Endodermal cell (in vitro differentiated cells): ENCODE data around the gene TP73. TPM values are rescaled to one million over a fixed set of nuclear protein-coding genes. Genes with fewer than 3 reads are reported as not detected.

ENCODE experiments used
- DNase-seq: peaks from one replicate; pipeline ENCODE4 v3.0.0-alpha.2; 2017
- H3K27ac ChIP-seq: 2 replicates; pipeline ENCODE4 v1.5.1; 2013; ENCODE audit warnings: mild to moderate bottlenecking, low read depth, low read length, moderate library complexity
- H3K27me3 ChIP-seq: 2 replicates; pipeline ENCODE4 v1.6.1; 2013; ENCODE audit warnings: mild to moderate bottlenecking, low read length, moderate library complexity; ENCODE audit not compliant: insufficient read depth, control insufficient read depth, poor library complexity, severe bottlenecking
- H3K36me3 ChIP-seq: 2 replicates; pipeline ENCODE4 v1.7.0; 2013; ENCODE audit warnings: mild to moderate bottlenecking, low read length, moderate library complexity; ENCODE audit not compliant: control insufficient read depth, insufficient read depth
- H3K4me1 ChIP-seq: one replicate; pipeline ENCODE4 v1.7.0; 2013; ENCODE audit warnings: low read length; ENCODE audit not compliant: control insufficient read depth, insufficient read depth
- H3K4me3 ChIP-seq: 2 replicates; pipeline ENCODE4 v1.5.1; 2013; ENCODE audit warnings: mild to moderate bottlenecking, low read length, moderate library complexity
- H3K9ac ChIP-seq: 2 replicates; pipeline ENCODE4 v1.6.1; 2013; ENCODE audit warnings: mild to moderate bottlenecking, low read length, moderate library complexity; ENCODE audit not compliant: poor library complexity, severe bottlenecking; ENCODE audit errors: extremely low read depth
- H3K9me3 ChIP-seq: 2 replicates; pipeline ENCODE4 v1.6.1; 2013; ENCODE audit warnings: mild to moderate bottlenecking, low read length, moderate library complexity; ENCODE audit not compliant: control insufficient read depth
- H3K27ac Mint-ChIP-seq: 2 replicates; pipeline ENCODE4 v1.8.0; 2020; ENCODE audit warnings: mixed read lengths
- H3K27me3 Mint-ChIP-seq: 2 replicates; pipeline ENCODE4 v1.8.0; 2021; ENCODE audit warnings: mild to moderate bottlenecking, mixed read lengths; ENCODE audit not compliant: insufficient read depth
- H3K36me3 Mint-ChIP-seq: 2 replicates; pipeline ENCODE4 v1.8.0; 2020; ENCODE audit warnings: low read depth, mixed read lengths
- H3K4me1 Mint-ChIP-seq: 2 replicates; pipeline ENCODE4 v1.8.0; 2020; ENCODE audit warnings: mixed read lengths
- H3K4me3 Mint-ChIP-seq: 2 replicates; pipeline ENCODE4 v1.8.0; 2020; ENCODE audit warnings: mild to moderate bottlenecking, moderate library complexity, mixed read lengths
- H3K9me3 Mint-ChIP-seq: 2 replicates; pipeline ENCODE4 v1.8.0; 2020; ENCODE audit warnings: mild to moderate bottlenecking, mixed read lengths
- CTCF ChIP-seq: fragments of 200-600 bp; sonication (generic); conservative IDR thresholded peaks from 2 replicates; pipeline ENCODE4 v1.5.0; 2021; ENCODE audit warnings: antibody characterized with exemption, mild to moderate bottlenecking
- WGBS, 2 experiments: methylation state at CpG; one replicate each; pipeline versions ENCODE4 v1.1.5 to v1.1.7; 2013; ENCODE audit warnings: missing lambda C conversion rate in 2 of 2, mixed read lengths in 1 of 2; ENCODE audit not compliant: insufficient coverage in 1 of 2, insufficient read length in 1 of 2; 5-methylcytosine and 5-hydroxymethylcytosine counted together
- total RNA-seq, 2 donors: library from RNA; stranded (reverse); fragmentation: NEBNext Ultra II Directional in 1 of 2; extraction: Animal tissue kit (Norgen Biotek cat#: 25700) in 1 of 2; gene quantifications; 2 replicates in 1 of 2; 3 replicates in 1 of 2; pipeline ENCODE4 v1.2.1, GENCODE V29; 2021

Gene TP73
- total RNA-seq, 2 donors from 2014 or later, result 3.4 to 3.5 TPM

DNA sequence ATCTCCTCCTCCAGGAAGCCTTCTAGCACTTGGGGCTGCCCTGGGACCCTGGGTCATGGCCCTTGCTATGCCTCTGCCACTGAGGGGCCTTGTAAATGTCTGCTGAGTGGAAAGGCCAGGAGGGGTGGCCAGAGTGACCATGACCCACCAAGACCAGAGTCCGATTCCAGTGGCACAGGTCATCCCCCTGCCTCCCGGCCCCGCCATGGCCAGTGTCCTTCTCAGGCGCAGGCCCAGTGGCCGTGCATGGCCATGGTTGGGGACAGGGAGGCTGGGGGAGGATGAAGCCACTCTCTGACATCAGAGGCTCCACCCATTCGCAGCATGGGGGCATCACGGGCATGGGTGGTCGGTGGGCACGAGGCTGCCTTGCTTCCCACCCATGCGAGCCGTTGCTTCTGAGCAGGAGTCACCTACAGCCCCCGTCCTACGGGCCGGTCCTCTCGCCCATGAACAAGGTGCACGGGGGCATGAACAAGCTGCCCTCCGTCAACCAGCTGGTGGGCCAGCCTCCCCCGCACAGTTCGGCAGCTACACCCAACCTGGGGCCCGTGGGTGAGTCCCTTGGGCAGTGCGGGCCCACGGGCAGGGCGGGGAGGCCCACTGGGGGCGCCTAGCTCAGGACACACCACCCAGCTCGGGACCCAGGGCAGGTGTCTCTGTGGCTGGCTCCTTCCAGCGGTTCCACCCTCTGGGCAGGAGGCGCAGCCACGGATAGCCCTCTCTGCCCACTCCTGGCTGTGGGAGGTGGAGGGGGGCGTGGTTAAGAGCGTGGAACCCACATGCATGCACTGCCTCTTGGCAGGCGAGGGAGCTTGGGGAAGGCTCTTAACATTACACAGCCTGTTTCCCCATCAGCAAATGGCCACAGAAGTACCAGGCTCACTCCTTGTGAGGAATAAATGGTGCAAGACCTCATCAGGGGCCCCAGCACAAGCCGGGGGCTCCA is 77.6 kb downstream of the TP73 start:
- Histone ChIP-seq H3K4me3 (no peak overlapping the region), H3K9ac (no peak overlapping the region), H3K9me3 (no peaks in the 10 kb centered on the region), H3K4me1 (no peaks in the 10 kb centered on the region), H3K27me3 (no peaks in the 10 kb centered on the region), H3K27ac (no peak overlapping the region), H3K36me3 (no peaks in the 10 kb centered on the region)
- Mint-ChIP-seq H3K27ac (no peak overlapping the region), H3K4me3 (no peak overlapping the region), H3K4me1 (no peaks in the 10 kb centered on the region), H3K36me3 (no peaks in the 10 kb centered on the region), H3K9me3 (no peaks in the 10 kb centered on the region), H3K27me3 (peaks cover 4% of the 10 kb centered on the region)
- no peak for TF ChIP-seq CTCF
- no peak for DNase-seq
- 88 to 90% methylated on average over 14 to 32 of the region's 32 CpGs for WGBS, 2 experiments

- no peaks in the 10 kb centered on the region for H3K27me3 ChIP-seq
- H3K9ac ChIP-seq, result no peak overlapping the region
- no peak overlapping the region for H3K4me3 Mint-ChIP-seq
- no peaks in the 10 kb centered on the region for H3K36me3 ChIP-seq
- H3K9me3 Mint-ChIP-seq, result no peaks in the 10 kb centered on the region
- TF ChIP-seq CTCF, result no peak
- no peak overlapping the region for H3K27ac Mint-ChIP-seq
- no peaks in the 10 kb centered on the region for H3K9me3 ChIP-seq
- WGBS, 2 experiments, result 93 to 94% methylated on average over 21 to 25 of the region's 25 CpGs
- no peak for DNase-seq
- H3K4me3 ChIP-seq, result no peak overlapping the region
- peaks cover 4% of the 10 kb centered on the region for H3K27me3 Mint-ChIP-seq
- no peaks in the 10 kb centered on the region for H3K4me1 ChIP-seq
- H3K36me3 Mint-ChIP-seq, result peaks cover under 1% of the 10 kb centered on the region
- H3K4me1 Mint-ChIP-seq, result no peaks in the 10 kb centered on the region
- H3K27ac ChIP-seq, result no peak overlapping the region
Measured at GRCh38 chr1:3730543-3731247, 78.4 kb downstream of the TP73 start.

- Mint-ChIP-seq H3K4me3 (no peak overlapping the region), H3K9me3 (no peaks in the 10 kb centered on the region), H3K36me3 (peaks cover 5% of the 10 kb centered on the region), H3K4me1 (no peaks in the 10 kb centered on the region), H3K27ac (no peak overlapping the region), H3K27me3 (peaks cover 4% of the 10 kb centered on the region)
- Histone ChIP-seq H3K27ac (no peak overlapping the region), H3K27me3 (no peaks in the 10 kb centered on the region), H3K9me3 (no peaks in the 10 kb centered on the region), H3K4me1 (no peaks in the 10 kb centered on the region), H3K36me3 (peaks cover 7% of the 10 kb centered on the region), H3K9ac (no peak overlapping the region), H3K4me3 (no peak overlapping the region)
- 82 to 84% methylated on average over 16 to 25 of the region's 25 CpGs for WGBS, 2 experiments
- DNase-seq, result no peak
- TF ChIP-seq CTCF, result no peak
Measured at GRCh38 chr1:3731583-3732433, 79.5 kb downstream of the TP73 start.
